Limb (tissue), 2 donors: Measurements from ENCODE around the gene PRAMEF8.
"Not testable (repeated sequence)": the region's sequence is repeated elsewhere in the genome, so short reads cannot be mapped to it uniquely, and the experiment has no call there.

Experiments
- DNase-seq, 2 donors: peaks; one replicate each; pipeline ENCODE4 v3.0.0-alpha.2; 2016; ENCODE audit errors: extremely low spot score in 2 of 2

PRAMEF8 gene

DNA sequence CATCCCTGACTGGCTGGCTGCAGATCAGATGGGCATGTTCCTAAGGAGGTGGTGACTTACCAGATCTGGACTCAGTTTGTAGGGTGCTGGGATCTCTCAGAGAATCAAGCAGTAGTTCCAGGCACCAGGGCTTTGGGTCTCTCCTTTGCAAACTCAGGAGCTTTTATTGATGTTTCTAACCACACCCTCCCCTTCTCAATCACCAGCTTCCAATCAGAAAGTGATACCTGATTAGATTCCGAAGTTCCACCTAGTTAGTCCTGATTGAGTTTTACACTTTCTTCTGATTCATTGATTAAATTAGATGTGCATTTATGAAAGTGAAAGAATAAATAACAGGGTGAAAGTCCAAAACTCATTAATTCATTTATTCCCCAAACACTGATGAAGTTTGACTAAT is at the start of gene PRAMEF8:
Gene PRAMEF8 (minus strand): TSS at position 101 of the 400 bp plus-strand sequence. CDS start 1,046 bp downstream, outside the sequence.
- DNase-seq: not testable (repeated sequence)

DNA sequence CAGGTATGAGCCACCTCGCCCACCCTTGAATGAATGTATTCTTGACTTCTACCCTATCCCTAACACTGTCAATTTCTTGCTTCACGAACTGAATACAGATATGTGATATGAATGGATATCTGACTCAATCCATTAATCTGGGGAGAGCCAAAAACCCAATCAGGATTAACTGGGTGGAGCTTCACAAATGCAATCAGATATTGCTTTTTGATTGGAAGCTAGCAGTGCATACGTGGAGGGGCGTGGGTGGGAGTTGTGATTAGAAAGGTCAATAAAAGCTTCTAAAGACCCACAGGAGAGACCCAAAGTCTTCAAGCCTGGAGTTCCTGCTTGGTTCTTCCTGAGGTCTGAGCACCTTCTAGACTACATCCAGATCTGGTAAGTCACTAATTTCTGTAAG is 30.3 kb upstream of the PRAMEF8 start, which contains the start of gene PRAMEF15:
Gene PRAMEF15 (plus strand): TSS at position 301 of the 400 bp plus-strand sequence. CDS start 2,827 bp downstream, outside the sequence.
- not testable (repeated sequence) for DNase-seq

DNA sequence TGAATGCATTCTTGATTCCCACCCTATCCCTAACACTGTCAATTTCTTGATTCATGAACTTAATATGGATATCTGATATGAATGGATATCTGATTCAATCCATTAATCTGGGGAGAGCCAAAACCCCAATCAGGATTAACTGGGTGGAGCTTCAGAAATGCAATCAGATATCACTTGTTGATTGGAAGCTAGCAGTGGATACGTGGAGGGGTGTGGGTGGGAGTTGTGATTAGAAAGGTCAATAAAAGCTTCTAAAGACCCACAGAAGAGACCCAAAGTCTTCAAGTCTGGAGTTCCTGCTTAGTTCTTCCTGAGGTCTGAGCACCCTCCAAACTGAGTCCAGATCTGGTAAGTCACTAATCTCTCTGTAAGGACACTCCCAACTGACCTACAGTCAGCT is 18.3 kb upstream of the PRAMEF8 start, which contains the start of gene PRAMEF33:
Gene PRAMEF33 (plus strand): TSS at position 301 of the 400 bp plus-strand sequence. CDS start 2,416 bp downstream, outside the sequence.
- not testable (repeated sequence) for DNase-seq

DNA sequence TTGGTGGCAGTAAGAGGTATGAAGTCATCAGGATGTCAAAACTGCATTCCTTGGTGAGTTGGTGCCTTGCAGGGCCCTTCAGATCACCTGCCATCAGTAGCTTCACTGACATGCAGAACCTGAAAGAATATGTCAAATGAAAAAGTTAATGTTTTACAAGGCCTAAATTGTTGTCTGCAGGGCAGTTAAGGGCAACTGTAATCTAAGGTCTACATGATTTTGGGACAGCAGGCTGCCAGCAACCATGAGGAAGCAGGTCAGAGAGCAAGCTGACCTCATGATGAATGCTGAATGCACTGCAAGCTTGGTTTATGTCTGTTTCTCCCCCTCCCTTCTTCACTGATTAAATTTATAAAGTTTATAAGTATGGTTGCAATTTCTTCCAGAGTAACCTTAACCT is 17.3 kb upstream of the PRAMEF8 start:
- DNase-seq: not testable (repeated sequence)

DNA sequence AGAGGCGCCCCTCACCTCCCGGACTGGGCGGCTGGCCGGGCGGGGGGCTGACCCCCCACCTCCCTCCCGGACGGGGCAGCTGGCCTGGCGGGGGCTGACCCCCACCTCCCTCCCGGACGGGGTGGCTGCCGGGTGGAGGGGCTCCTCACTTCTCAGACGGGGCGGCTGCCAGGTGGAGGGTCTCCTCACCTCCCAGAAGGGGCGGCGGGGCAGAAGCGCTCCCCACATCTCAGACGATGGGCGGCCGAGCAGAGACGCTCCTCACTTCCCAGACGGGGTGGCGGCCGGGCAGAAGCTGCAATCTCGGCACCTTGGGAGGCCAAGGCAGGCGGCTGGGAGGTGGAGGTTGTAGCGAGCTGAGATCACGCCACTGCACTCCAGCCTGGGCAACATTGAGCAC is 13.8 kb upstream of the PRAMEF8 start:
- not testable (repeated sequence) for DNase-seq

DNA sequence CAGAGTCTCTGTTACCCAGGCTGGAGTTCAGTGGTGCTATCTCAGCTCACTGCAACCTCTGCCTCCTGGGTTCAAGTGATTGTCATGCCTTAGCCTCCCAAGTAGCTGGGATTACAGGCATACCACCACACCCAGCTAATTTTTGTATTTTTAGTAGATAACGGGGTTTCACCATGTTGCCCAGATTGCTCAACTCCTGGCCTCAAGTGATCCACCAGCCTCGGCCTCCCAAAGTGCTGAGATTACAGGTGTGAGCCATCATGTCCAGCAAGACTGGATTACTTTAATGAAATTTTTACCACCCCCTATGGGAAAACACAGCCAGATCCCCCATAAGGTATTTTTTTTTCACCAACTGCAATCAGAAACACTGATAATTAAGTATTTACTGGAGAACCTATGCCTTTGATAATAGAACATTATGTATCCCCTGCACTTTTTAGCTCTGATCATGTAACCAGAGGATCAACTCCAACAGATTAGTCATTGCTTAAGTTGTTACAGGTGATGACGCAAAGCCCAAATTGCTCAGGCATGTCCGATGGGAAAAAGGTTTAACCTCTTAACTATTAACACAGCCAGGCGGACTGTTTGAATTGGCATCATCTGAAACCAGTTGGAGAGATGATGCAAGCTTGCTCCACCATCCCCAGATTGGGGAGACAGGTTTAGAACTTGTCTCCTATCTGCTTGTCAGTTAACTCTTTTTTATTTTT is 12.4 kb upstream of the PRAMEF8 start:
- DNase-seq: not testable (repeated sequence)

DNA sequence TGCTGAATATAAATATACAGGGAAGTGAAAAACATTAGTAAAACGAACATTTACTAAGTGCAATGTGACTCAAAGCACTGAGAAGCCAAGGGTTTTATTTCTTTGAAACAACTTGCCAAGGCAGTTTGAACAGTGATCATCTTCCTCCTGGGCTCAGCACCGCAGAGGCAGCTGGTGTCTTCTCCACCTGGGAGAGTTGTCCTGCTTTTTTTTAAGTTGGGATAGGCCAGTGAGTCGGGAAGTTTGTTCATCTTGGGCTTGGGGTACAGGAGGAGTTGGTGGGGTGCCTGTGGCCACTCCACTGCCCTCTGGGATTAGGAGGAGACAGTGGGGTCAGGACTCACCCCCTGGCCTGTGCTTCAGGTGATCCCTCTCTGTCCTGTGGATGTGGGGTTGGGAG is 4.1 kb upstream of the PRAMEF8 start:
- not testable (repeated sequence) for DNase-seq

DNA sequence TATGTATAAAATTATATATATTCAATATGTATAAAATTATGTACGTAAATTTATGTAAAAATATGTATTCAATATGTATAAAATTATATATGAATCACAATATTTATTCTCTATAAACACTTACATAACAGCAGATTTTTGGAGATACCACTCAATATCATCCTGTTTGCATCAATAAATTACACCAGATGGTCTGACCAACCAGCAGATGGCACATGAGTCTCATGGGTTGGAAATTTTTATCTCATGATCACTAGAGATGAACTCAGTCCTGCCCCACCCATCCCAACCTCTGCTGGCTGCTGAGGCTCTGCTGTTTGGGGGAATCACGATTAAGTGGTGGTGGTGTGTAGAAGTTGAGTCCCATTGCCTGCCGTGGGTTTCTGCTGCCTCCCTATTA is 5.3 kb downstream of the PRAMEF8 start:
- not testable (repeated sequence) for DNase-seq

DNA sequence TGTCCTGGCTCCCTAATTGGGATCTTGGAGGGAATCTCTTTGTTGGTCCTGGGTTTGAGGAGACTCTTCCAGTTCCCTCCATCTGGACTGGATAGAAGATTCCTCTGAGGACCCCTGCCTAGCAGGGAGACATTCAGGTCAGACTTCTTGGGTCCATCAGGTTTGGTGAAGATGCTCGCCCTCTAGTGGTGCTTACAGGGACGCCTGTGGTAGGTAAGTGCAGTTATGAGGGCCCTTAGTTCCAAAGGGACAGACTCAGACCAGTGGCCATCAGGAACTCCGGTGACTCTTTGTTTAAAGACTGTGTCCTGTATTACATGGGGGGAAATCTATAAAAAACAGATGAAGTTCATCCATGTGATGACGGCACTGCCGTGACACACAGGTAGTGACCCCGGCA is 7.9 kb downstream of the PRAMEF8 start:
- not testable (repeated sequence) for DNase-seq

DNA sequence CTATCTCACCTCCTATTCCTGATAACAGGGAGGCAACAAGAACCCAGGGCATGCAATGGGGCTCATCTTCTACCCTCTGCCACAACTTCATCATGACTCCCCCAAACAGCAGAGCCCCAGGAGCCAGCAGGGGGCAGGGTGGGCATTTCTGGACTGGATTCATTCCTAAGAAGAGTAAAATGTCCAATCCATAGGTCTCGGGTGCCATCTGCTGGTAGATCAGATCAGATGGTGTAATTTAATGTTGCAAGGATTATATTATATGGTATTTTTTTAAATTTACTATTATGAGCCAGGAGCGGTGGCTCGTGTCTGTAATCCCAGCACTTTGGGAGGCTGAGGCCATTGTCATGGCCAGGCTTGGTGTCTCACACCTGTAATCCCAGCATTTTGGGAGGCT is 19.8 kb downstream of the PRAMEF8 start:
- DNase-seq: not testable (repeated sequence)

DNA sequence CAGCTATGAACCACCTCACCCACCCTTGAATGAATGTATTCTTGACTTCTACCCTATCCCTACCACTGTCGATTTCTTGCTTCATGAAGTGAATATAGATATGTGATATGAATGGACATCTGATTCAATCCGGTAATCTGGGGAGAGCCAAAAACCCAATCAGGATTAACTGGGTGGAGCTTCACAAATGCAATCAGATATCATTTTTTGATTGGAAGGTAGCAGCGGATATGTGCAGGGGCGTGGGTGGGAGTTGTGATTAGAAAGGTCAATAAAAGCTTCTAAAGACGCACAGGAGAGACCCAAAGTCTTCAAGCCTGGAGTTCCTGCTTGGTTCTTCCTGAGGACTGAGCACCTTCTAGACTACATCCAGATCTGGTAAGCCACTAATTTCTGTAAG is 31.0 kb downstream of the PRAMEF8 start, which contains the start of gene PRAMEF5:
Gene PRAMEF5 (plus strand): TSS at position 301 of the 400 bp plus-strand sequence. CDS start 5,071 bp downstream, outside the sequence.
- DNase-seq: not testable (repeated sequence)

DNA sequence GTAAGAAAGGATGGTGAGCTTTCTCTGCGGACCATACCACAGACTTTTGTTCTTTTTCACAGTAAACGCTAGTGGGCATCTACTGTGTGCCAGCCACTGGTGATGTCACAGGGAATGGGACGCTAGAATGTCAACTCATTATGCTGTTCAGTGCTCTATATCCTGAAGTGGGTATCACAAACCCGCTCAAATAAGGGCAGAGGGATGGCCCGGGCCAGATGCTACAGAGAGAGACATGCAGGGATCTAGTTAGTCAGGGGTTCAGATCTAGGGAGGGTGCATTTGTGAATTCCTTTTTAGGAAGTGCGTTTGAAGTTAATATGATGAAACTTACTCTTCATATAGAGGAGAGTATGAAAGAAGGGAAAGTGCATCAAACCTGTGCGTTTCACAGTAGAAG is 37.8 kb downstream of the PRAMEF8 start:
- DNase-seq: not testable (repeated sequence)

DNA sequence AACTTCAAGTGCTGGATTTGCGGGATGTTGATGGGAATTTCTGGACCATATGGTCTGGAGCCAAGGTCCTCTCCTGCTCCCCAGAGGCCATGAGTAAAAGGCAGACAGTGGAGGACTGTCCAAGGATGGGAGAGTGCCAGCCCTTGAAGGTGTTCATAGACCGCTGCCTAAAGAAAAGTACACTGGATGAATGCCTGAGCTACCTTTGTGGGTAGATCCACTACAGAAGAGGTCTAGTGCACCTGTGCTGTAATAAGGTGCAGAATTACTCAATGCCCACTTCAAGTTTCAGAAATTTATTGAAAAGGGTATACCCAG is 38.4 kb downstream of the PRAMEF8 start:
- not testable (repeated sequence) for DNase-seq

DNA sequence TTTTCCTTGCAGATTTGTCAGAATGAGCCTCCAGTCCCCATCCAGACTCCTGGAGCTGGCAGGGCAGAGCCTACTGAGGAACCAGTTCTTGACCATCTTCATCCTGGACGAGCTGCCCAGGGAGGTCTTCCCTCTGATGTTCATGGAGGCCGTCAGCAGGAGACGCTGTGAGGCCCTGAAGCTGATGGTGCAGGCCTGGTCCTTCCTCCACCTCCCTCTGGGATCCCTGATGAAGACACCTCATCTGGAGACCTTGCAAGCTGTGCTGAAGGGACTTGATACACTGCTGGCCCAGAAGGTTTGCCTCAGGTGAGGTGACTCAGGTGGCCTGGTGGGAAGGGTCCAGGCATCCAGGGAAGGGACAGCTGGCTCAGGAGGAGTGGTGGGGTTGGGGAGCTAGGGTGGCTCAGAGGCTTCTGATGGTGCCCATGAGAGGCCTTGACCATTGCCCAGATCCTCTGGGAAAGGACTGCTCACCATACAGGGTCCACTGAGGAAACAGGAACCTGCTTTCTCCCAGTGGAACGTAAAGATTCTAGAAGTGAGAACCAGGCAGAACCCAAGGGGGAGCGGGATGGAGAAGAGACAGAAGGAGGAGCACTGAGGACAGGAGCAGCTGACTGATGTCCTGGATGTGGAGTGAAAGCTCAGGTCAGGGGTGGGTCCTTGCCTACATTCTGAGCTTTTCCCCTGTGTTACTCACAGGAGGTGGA is 38.9 kb downstream of the PRAMEF8 start:
- DNase-seq: not testable (repeated sequence)

DNA sequence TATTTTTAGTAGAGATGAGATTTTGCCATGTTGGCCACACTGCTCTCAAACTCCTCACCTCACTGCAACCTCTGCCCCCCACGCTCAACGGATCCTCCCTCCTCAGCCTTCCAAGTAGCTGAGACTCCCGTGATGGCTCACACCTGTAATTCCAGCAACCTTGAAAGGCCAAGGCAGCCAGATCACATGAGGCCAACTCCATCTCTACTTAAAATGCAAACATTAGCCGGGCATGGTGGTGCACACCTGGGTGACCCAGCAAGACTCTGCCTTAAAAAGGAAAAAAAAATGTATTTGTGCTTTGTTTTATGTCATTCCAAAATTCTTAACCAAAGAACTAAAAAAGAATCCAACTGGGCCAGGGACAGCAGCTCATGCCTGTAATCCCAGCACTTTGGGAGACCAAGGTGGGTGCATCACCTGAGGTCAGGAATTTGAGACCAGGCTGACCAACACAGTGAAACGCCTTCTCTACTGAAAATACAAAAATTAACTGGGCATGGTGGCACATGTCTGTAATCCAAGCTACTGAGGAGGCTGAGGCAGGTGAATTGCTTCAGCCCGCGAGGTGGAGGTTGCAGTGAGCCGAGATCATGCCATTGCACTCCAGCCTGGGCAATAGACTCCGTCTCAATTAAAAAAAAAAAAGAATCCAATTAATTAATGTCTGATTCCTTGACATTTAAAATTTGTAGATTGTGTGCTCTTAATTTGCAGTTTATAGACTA is 41.2 kb downstream of the PRAMEF8 start:
- DNase-seq: not testable (repeated sequence)

DNA sequence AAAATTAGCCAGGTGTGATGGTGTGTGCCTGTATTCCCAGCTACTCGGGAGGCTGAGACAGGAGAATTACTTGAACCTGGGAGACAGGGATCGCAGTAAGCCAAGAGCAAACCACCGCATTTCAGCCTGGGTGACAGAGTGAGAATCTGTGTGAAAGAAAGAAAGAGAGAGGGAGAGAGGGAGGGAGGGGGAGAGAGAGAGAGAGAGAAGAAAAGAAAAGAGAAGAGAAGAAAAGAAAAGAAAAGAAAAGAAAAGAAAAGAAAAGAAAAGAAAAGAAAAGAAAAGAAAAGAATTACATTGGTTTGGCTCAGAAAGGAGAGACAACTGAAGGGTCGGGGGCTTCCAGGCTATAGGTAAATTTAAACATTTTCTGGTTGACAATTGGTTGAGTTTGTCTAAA is 45.3 kb downstream of the PRAMEF8 start:
- DNase-seq: not testable (repeated sequence)

DNA sequence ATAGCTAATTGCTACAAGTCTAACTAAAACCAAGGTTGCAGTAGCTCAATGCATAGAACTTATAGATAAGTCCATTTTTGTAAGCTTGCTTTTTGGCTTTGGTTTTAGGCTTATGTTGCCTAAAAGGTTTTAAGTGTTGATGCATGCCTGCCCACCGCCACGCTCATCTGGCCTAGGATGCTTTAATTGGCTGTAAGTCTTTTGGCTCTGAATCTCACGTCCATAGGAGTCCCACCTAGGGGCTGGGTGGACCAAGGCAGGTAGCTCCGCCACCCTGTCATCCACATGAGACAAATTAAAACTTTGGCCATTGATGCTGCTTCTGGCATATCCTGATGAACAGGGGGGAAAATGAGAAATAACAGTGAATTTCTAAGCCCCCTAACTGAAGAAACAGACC is 47.4 kb downstream of the PRAMEF8 start:
- not testable (repeated sequence) for DNase-seq

DNA sequence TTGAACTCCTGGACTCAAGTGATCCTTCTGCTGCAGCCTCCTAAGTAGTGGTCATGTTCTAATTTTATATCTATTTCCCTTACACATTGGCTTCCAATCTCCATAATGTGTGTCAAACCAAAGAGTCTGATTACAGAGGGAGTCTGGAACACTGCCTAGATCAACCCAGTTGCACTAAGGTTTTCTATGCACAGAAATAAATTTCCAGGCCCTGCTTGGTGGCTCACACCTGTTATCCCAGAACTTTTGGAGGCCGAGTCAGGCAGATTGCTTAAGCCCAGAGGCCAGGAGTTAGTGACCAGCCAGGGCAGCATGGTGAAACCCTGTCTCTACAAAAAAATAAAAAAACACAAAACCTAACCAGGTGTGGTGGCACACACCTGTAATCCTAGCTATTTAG is 50.9 kb downstream of the PRAMEF8 start:
- not testable (repeated sequence) for DNase-seq

DNA sequence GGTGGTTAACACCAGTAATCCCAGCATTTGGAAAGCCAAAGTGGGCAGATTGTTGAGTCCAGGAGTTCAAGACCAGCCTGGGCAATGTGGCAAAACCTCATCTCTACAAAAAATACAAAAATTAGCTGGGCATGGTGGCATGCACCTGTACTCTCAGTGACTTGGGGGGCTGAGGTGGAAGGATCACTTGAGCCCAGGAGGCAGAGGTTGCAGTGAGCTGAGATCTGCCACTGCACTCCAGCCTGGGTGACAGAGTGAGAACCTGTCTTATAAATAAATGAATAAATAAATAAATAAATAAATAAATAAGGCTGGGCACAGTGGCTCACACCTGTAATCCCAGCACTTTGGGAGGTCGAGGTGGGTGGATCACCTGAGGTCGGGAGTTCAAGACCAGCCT is 52.9 kb downstream of the PRAMEF8 start:
- DNase-seq: not testable (repeated sequence)
